HEK293 (cell line): ENCODE results near the gene PRICKLE1.

Experiments
- CTCF ChIA-PET: fragments of 350-600 bp; formaldehyde crosslinking; extraction: SDS; loops from one replicate; lab custom pipeline; 2021; ENCODE audit warnings: antibody characterized with exemption; lab: Yijun Ruan, JAX
- POLR2A ChIA-PET: fragments of 300-600 bp; formaldehyde crosslinking; extraction: SDS; loops from one replicate; lab custom pipeline; 2020; ENCODE audit warnings: antibody characterized with exemption, inconsistent platforms; lab: Yijun Ruan, JAX
- H3K27ac ChIP-seq: fragments of 200-500 bp; sonication (Bioruptor generic); 2 replicates; pipeline ENCODE4 v1.5.1; 2014; ENCODE audit warnings: low read depth, low read length, control low read depth, inconsistent platforms; ENCODE audit errors: extremely low read depth
- H3K36me3 ChIP-seq, 2 experiments: fragments of 200-500 bp in 1 of 2; sonication (Bioruptor generic) in 1 of 2; 1 replicate in 1 of 2; 2 replicates in 1 of 2; pipeline ENCODE4 v1.5.1; 2014 to 2017; ENCODE audit warnings: inconsistent platforms in 2 of 2, low read length in 2 of 2; ENCODE audit not compliant: control insufficient read depth in 2 of 2, insufficient read depth in 1 of 2
- H3K4me1 ChIP-seq: fragments of 200-500 bp; sonication (Bioruptor generic); 2 replicates; pipeline ENCODE4 v1.5.1; 2014; ENCODE audit warnings: mild to moderate bottlenecking, low read length, inconsistent platforms; ENCODE audit not compliant: control insufficient read depth, insufficient read depth
- H3K4me3 ChIP-seq: 2 replicates; pipeline ENCODE4 v1.5.1; 2011; ENCODE audit warnings: low read depth, mild to moderate bottlenecking, control low read depth, low read length, moderate library complexity
- H3K9me3 ChIP-seq: fragments of 200-500 bp; sonication (Bioruptor generic); 2 replicates; pipeline ENCODE4 v1.5.1; 2014; ENCODE audit warnings: low read depth, low read length, inconsistent platforms; ENCODE audit not compliant: control insufficient read depth, insufficient read depth
- BCL11B ChIP-seq: fragments of 450-650 bp; formaldehyde crosslinking; IDR thresholded peaks from 2 replicates; pipeline ENCODE4 v1.5.1; 2016; ENCODE audit warnings: low read depth, missing biosample characterization, missing genetic modification characterization
- BCL6B ChIP-seq: fragments of 450-650 bp; formaldehyde crosslinking; IDR thresholded peaks from 2 replicates; pipeline ENCODE4 v1.5.1; 2017; ENCODE audit warnings: missing biosample characterization, missing genetic modification characterization
- GLIS2 ChIP-seq: fragments of 450-650 bp; formaldehyde crosslinking; IDR thresholded peaks from 2 replicates; pipeline ENCODE4 v1.5.1; 2016; ENCODE audit warnings: missing biosample characterization, missing genetic modification characterization
- KLF10 ChIP-seq: fragments of 450-650 bp; IDR thresholded peaks from 2 replicates; pipeline ENCODE4 v1.5.1; 2018; ENCODE audit warnings: missing biosample characterization, mild to moderate bottlenecking, missing genetic modification characterization
- KLF7 ChIP-seq: fragments of 450-650 bp; formaldehyde crosslinking; IDR thresholded peaks from 2 replicates; pipeline ENCODE4 v1.5.1; 2016; ENCODE audit warnings: missing biosample characterization, missing genetic modification characterization, borderline replicate concordance
- OVOL3 ChIP-seq: fragments of 450-650 bp; formaldehyde crosslinking; IDR thresholded peaks from 2 replicates; pipeline ENCODE4 v1.5.1; 2016; ENCODE audit warnings: missing biosample characterization, missing genetic modification characterization
- TSHZ1 ChIP-seq: fragments of 450-650 bp; formaldehyde crosslinking; IDR thresholded peaks from 2 replicates; pipeline ENCODE4 v1.5.1; 2016; ENCODE audit warnings: missing biosample characterization, missing genetic modification characterization, borderline replicate concordance
- ZBTB26 ChIP-seq: fragments of 450-650 bp; formaldehyde crosslinking; optimal IDR thresholded peaks from 2 replicates; pipeline ENCODE3; 2016; ENCODE audit warnings: missing biosample characterization, mild to moderate bottlenecking, missing genetic modification characterization
- ZNF10 ChIP-seq: fragments of 450-650 bp; formaldehyde crosslinking; IDR thresholded peaks from 2 replicates; pipeline ENCODE4 v1.5.1; 2017; ENCODE audit warnings: missing biosample characterization, missing genetic modification characterization
- ZNF214 ChIP-seq: fragments of 450-650 bp; formaldehyde crosslinking; IDR thresholded peaks from 2 replicates; pipeline ENCODE4 v1.5.1; 2017; ENCODE audit warnings: missing biosample characterization, mild to moderate bottlenecking, missing genetic modification characterization, borderline replicate concordance
- ZNF23 ChIP-seq: fragments of 450-650 bp; formaldehyde crosslinking; IDR thresholded peaks from 2 replicates; pipeline ENCODE4 v1.5.1; 2016; ENCODE audit warnings: missing biosample characterization, missing genetic modification characterization, borderline replicate concordance
- ZNF426 ChIP-seq: fragments of 450-650 bp; formaldehyde crosslinking; IDR thresholded peaks from 2 replicates; pipeline ENCODE4 v1.5.1; 2017; ENCODE audit warnings: missing biosample characterization, missing genetic modification characterization, mild to moderate bottlenecking, inconsistent platforms, moderate library complexity
- ZNF544 ChIP-seq: fragments of 450-650 bp; formaldehyde crosslinking; IDR thresholded peaks from 2 replicates; pipeline ENCODE4 v1.5.0; 2017; ENCODE audit warnings: missing biosample characterization, missing genetic modification characterization
- ZNF571 ChIP-seq: fragments of 450-650 bp; formaldehyde crosslinking; IDR thresholded peaks from 2 replicates; pipeline ENCODE4 v1.5.0; 2017; ENCODE audit warnings: missing biosample characterization, missing genetic modification characterization
- ZNF621 ChIP-seq: fragments of 450-650 bp; formaldehyde crosslinking; IDR thresholded peaks from 2 replicates; pipeline ENCODE4 v1.5.1; 2017; ENCODE audit warnings: missing biosample characterization, missing genetic modification characterization
- ZNF837 ChIP-seq: fragments of 450-650 bp; formaldehyde crosslinking; IDR thresholded peaks from 2 replicates; pipeline ENCODE4 v1.5.1; 2016; ENCODE audit warnings: missing biosample characterization, missing genetic modification characterization
- ZNF843 ChIP-seq: fragments of 450-650 bp; formaldehyde crosslinking; IDR thresholded peaks from 2 replicates; pipeline ENCODE4 v1.5.1; 2016; ENCODE audit warnings: missing biosample characterization, missing genetic modification characterization
- ZSCAN23 ChIP-seq: fragments of 450-650 bp; formaldehyde crosslinking; IDR thresholded peaks from 2 replicates; pipeline ENCODE4 v1.5.1; 2016; ENCODE audit warnings: missing biosample characterization, missing genetic modification characterization
- TF ChIP-seq, protein P1 (sequence below): fragments of 450-650 bp; formaldehyde crosslinking; IDR thresholded peaks from 2 replicates; pipeline ENCODE4 v1.5.1; 2016; ENCODE audit warnings: missing biosample characterization, missing genetic modification characterization
- TF ChIP-seq, protein P2 (sequence below): sonication (generic); formaldehyde crosslinking; IDR thresholded peaks from 2 replicates; pipeline ENCODE4 v1.8.1; 2022; ENCODE audit warnings: mild to moderate bottlenecking, moderate library complexity, missing genetic modification reagents
- TF ChIP-seq, protein P3 (sequence below): fragments of 450-650 bp; formaldehyde crosslinking; IDR thresholded peaks from 2 replicates; pipeline ENCODE4 v1.5.1; 2016; ENCODE audit warnings: missing biosample characterization, missing genetic modification characterization

PRICKLE1 gene

DNA sequence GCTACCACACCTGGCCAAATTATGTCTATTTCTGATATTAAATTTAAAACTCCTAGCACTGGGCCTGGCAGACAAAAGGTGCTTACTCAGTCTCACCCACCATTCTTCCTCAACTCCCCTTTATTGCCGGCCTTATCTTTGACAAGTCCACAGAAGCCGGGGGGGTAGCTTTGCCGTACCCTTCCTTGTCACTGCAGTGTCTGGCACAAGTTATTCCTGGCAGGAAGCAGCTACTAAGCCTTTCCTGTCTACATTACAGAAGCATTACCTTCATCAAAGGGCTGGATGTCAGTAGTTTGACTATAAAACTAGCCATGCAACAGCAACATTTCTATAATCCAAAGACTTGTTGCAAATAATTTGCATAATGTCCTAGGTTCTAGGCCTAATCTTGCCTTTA lies 127.1 kb downstream of the PRICKLE1 start (continued):
- TF ChIP-seq, protein P1, sequence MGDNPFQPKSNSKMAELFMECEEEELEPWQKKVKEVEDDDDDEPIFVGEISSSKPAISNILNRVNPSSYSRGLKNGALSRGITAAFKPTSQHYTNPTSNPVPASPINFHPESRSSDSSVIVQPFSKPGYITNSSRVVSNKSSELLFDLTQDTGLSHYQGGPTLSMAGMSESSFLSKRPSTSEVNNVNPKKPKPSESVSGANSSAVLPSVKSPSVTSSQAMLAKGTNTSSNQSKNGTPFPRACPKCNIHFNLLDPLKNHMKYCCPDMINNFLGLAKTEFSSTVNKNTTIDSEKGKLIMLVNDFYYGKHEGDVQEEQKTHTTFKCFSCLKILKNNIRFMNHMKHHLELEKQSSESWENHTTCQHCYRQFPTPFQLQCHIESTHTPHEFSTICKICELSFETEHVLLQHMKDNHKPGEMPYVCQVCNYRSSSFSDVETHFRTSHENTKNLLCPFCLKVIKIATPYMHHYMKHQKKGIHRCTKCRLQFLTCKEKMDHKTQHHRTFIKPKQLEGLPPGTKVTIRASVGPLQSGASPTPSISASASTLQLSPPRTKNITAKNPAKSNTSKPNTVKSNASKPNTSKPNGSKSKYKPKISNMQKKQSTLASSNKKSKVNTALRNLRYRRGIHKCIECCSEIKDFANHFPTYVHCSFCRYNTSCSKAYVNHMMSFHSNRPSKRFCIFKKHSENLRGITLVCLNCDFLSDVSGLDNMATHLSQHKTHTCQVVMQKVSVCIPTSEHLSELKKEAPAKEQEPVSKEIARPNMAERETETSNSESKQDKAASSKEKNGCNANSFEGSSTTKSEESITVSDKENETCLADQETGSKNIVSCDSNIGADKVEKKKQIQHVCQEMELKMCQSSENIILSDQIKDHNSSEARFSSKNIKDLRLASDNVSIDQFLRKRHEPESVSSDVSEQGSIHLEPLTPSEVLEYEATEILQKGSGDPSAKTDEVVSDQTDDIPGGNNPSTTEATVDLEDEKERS = no peak
- TF ChIP-seq BCL11B (tag by site-specific recombination) = no peak
- no peak for TF ChIP-seq ZNF837
- TF ChIP-seq, protein P2, sequence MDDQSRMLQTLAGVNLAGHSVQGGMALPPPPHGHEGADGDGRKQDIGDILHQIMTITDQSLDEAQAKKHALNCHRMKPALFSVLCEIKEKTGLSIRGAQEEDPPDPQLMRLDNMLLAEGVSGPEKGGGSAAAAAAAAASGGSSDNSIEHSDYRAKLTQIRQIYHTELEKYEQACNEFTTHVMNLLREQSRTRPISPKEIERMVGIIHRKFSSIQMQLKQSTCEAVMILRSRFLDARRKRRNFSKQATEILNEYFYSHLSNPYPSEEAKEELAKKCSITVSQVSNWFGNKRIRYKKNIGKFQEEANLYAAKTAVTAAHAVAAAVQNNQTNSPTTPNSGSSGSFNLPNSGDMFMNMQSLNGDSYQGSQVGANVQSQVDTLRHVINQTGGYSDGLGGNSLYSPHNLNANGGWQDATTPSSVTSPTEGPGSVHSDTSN = no peak
- no peak for TF ChIP-seq ZNF426 (tag by site-specific recombination)
- TF ChIP-seq ZNF544 = no peak
- TF ChIP-seq GLIS2 (tag by site-specific recombination) = no peak

DNA sequence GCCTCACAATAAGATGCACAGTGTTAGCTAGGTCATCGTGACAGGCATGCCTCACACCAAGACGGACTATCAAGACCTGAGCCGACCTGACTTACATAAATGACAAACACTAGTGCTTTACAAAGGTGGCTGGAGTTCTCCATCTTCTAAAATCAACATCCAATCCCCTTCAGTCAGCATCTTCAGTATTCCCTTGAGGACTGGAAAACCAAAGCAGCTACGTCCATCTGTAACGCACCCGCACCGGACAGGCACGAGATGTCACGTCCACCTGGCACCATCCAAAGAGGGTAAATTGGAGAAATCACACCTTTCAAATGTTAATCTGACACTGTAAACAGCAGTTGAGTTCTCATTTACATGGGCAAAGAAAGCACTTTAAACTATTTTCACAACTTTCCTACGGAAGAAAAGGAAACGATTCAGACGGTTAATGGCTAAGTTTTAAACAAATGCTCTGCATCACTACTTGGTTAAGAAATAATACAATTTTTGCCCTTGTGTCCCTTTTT lies 130.2 kb downstream of the PRICKLE1 start:
- Histone ChIP-seq H3K9me3 (no peaks in the 10 kb centered on the region), H3K4me3 (no peak overlapping the region), H3K36me3 (peaks cover 18 to 48% of the 10 kb centered on the region in 2 experiments), H3K27ac (no peak overlapping the region), H3K4me1 (no peaks in the 10 kb centered on the region)
- ChIA-PET CTCF (no interaction called here), POLR2A (no interaction called here)
- no peak for TF ChIP-seq ZNF571 (tag by site-specific recombination)
- TF ChIP-seq KLF10 (tag by site-specific recombination) = no peak
- no peak for TF ChIP-seq ZNF214
- TF ChIP-seq ZNF10 (tag by site-specific recombination) = no peak
- no peak for TF ChIP-seq ZSCAN23 (tag by site-specific recombination)
- no peak for TF ChIP-seq GLIS2 (tag by site-specific recombination)
- TF ChIP-seq BCL6B (tag by site-specific recombination) = no peak
- no peak for TF ChIP-seq KLF7
- TF ChIP-seq, protein P3, sequence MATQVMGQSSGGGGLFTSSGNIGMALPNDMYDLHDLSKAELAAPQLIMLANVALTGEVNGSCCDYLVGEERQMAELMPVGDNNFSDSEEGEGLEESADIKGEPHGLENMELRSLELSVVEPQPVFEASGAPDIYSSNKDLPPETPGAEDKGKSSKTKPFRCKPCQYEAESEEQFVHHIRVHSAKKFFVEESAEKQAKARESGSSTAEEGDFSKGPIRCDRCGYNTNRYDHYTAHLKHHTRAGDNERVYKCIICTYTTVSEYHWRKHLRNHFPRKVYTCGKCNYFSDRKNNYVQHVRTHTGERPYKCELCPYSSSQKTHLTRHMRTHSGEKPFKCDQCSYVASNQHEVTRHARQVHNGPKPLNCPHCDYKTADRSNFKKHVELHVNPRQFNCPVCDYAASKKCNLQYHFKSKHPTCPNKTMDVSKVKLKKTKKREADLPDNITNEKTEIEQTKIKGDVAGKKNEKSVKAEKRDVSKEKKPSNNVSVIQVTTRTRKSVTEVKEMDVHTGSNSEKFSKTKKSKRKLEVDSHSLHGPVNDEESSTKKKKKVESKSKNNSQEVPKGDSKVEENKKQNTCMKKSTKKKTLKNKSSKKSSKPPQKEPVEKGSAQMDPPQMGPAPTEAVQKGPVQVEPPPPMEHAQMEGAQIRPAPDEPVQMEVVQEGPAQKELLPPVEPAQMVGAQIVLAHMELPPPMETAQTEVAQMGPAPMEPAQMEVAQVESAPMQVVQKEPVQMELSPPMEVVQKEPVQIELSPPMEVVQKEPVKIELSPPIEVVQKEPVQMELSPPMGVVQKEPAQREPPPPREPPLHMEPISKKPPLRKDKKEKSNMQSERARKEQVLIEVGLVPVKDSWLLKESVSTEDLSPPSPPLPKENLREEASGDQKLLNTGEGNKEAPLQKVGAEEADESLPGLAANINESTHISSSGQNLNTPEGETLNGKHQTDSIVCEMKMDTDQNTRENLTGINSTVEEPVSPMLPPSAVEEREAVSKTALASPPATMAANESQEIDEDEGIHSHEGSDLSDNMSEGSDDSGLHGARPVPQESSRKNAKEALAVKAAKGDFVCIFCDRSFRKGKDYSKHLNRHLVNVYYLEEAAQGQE (tag by site-specific recombination) = no peak

- ChIA-PET POLR2A (no interaction called here), CTCF (no interaction called here)
- no peaks in the 10 kb centered on the region for H3K9me3 ChIP-seq
- no peak overlapping the region for H3K4me3 ChIP-seq
- H3K27ac ChIP-seq = no peak overlapping the region
- peaks cover 10 to 40% of the 10 kb centered on the region in 2 experiments for H3K36me3 ChIP-seq
- H3K4me1 ChIP-seq = no peaks in the 10 kb centered on the region
- TF ChIP-seq ZNF843 (tag by site-specific recombination) (no peak), OVOL3 (tag by site-specific recombination) (no peak), ZBTB26 (tag by site-specific recombination) (no peak), ZNF621 (tag by site-specific recombination) (no peak), TSHZ1 (no peak), ZNF23 (tag by site-specific recombination) (no peak)
Observed at GRCh38 chr12:42458575-42458974, 131.0 kb downstream of the PRICKLE1 start.
